OCI-LY1 (cell line): ENCODE results near the gene CRYGC.
"Not testable (repeated sequence)": the region's sequence is repeated elsewhere in the genome, so short reads cannot be mapped to it uniquely, and the experiment has no call there.

ENCODE experiments used
- H2AFZ ChIP-seq: fragments of 200-600 bp; sonication (generic), shearing (Covaris generic); 2 replicates; pipeline ENCODE4 v1.6.0; 2014; ENCODE audit warnings: antibody characterized with exemption, mild to moderate bottlenecking, low read length
- H3F3A ChIP-seq: fragments of 200-600 bp; sonication (generic), shearing (Covaris generic); 2 replicates; pipeline ENCODE4 v1.6.0; 2014; ENCODE audit warnings: mild to moderate bottlenecking, antibody characterized with exemption, low read length, moderate library complexity; ENCODE audit not compliant: insufficient read depth
- H3K27ac ChIP-seq: fragments of 200-600 bp; sonication (generic); 2 replicates; pipeline ENCODE4 v1.5.1; 2014; ENCODE audit warnings: low read length, mixed run types, mild to moderate bottlenecking, low read depth; ENCODE audit not compliant: poor library complexity, severe bottlenecking
- H3K27me3 ChIP-seq: fragments of 200-600 bp; sonication (generic); 2 replicates; pipeline ENCODE4 v1.6.0; 2014; ENCODE audit warnings: antibody characterized with exemption, mild to moderate bottlenecking, low read length, moderate library complexity; ENCODE audit not compliant: insufficient read depth
- H3K36me3 ChIP-seq: fragments of 200-600 bp; sonication (generic); 2 replicates; pipeline ENCODE4 v1.6.1; 2014; ENCODE audit warnings: mild to moderate bottlenecking, antibody characterized with exemption, low read length, moderate library complexity, mixed read lengths; ENCODE audit not compliant: insufficient read depth
- H3K4me1 ChIP-seq: fragments of 200-600 bp; sonication (generic); 2 replicates; pipeline ENCODE4 v1.5.1; 2014; ENCODE audit warnings: mild to moderate bottlenecking, low read length, moderate library complexity; ENCODE audit not compliant: insufficient read depth, severe bottlenecking
- H3K4me2 ChIP-seq: fragments of 200-600 bp; sonication (generic), shearing (Covaris generic); 2 replicates; pipeline ENCODE4 v1.6.1; 2014; ENCODE audit warnings: low read length
- H3K4me3 ChIP-seq: fragments of 200-600 bp; sonication (generic); 2 replicates; pipeline ENCODE4 v1.5.1; 2014; ENCODE audit warnings: low read length, low read depth, mild to moderate bottlenecking, mixed read lengths; ENCODE audit not compliant: poor library complexity, severe bottlenecking
- H3K79me2 ChIP-seq: fragments of 200-600 bp; shearing (Covaris generic); 2 replicates; pipeline ENCODE4 v1.6.1; 2016; ENCODE audit warnings: mixed run types, low read length, mixed read lengths; ENCODE audit not compliant: insufficient read depth
- H3K9ac ChIP-seq: fragments of 200-600 bp; sonication (generic), shearing (Covaris generic); 2 replicates; pipeline ENCODE4 v1.6.1; 2014; ENCODE audit warnings: mild to moderate bottlenecking, low read length, mixed read lengths
- H3K9me2 ChIP-seq: fragments of 200-600 bp; sonication (generic), shearing (Covaris generic); 2 replicates; pipeline ENCODE4 v1.6.1; 2014; ENCODE audit warnings: low read depth, mild to moderate bottlenecking, low read length, mixed read lengths
- H3K9me3 ChIP-seq: fragments of 200-600 bp; shearing (Covaris generic); 2 replicates; pipeline ENCODE4 v1.6.1; 2014; ENCODE audit warnings: low read length, mixed read lengths
- H4K20me1 ChIP-seq: fragments of 200-600 bp; sonication (generic), shearing (Covaris generic); 2 replicates; pipeline ENCODE4 v1.6.0; 2016; ENCODE audit warnings: mild to moderate bottlenecking, low read length; ENCODE audit not compliant: insufficient read depth
- CTCF ChIP-seq: fragments of 200-600 bp; sonication (generic), shearing (Covaris generic); IDR thresholded peaks from 2 replicates; pipeline ENCODE4 v1.5.1; 2017; ENCODE audit warnings: mild to moderate bottlenecking, antibody characterized with exemption, low read length, moderate library complexity, mixed read lengths
- EZH2 ChIP-seq: fragments of 200-600 bp; sonication (generic), shearing (Covaris generic); IDR thresholded peaks from 2 replicates; pipeline ENCODE4 v1.8.0; 2017; ENCODE audit warnings: borderline replicate concordance, mixed run types, mild to moderate bottlenecking, antibody characterized with exemption, low read length, moderate library complexity, mixed read lengths

Gene CRYGC

GRCh38 chr2:208101716-208102631 is 27.7 kb downstream of the CRYGC start:
- H3K4me2 ChIP-seq, result no peak overlapping the region
- H2AFZ ChIP-seq, result no peak overlapping the region

GRCh38 chr2:208099682-208100470 is 29.8 kb downstream of the CRYGC start:
- Histone ChIP-seq H3K36me3 (no peaks in the 10 kb centered on the region), H3K79me2 (no peaks in the 10 kb centered on the region), H3K4me3 (no peak overlapping the region), H2AFZ (no peak overlapping the region), H3K9me3 (no peaks in the 10 kb centered on the region), H4K20me1 (no peaks in the 10 kb centered on the region), H3F3A (no peaks in the 10 kb centered on the region), H3K27me3 (no peaks in the 10 kb centered on the region), H3K9ac (no peak overlapping the region), H3K9me2 (no peaks in the 10 kb centered on the region), H3K4me1 (no peaks in the 10 kb centered on the region), H3K27ac (no peak overlapping the region), H3K4me2 (no peak overlapping the region)
- TF ChIP-seq EZH2 (no peak), CTCF (no peak)

More at GRCh38 chr2:208101716-208102631, 27.7 kb downstream of the CRYGC start:
- H3K9me2 ChIP-seq, result no peaks in the 10 kb centered on the region
- no peak overlapping the region for H3K4me3 ChIP-seq
- no peak overlapping the region for H3K9ac ChIP-seq
- no peak overlapping the region for H3K27ac ChIP-seq
- no peaks in the 10 kb centered on the region for H3F3A ChIP-seq
- no peaks in the 10 kb centered on the region for H3K36me3 ChIP-seq
- H3K4me1 ChIP-seq, result no peaks in the 10 kb centered on the region
- no peaks in the 10 kb centered on the region for H3K79me2 ChIP-seq
- no peak for TF ChIP-seq EZH2
- peak; percentile 19; the same call in 1 of the 2 replicates for TF ChIP-seq CTCF
- no peaks in the 10 kb centered on the region for H3K27me3 ChIP-seq
- H4K20me1 ChIP-seq, result no peaks in the 10 kb centered on the region
- H3K9me3 ChIP-seq, result no peaks in the 10 kb centered on the region

GRCh38 chr2:208098701-208099100 is 30.9 kb downstream of the CRYGC start:
- H3K4me1 ChIP-seq, H3K27me3 ChIP-seq, H3K9me2 ChIP-seq, H3K9me3 ChIP-seq, H3K36me3 ChIP-seq, H3K9ac ChIP-seq, H3K79me2 ChIP-seq, H3K4me2 ChIP-seq, H3F3A ChIP-seq, H3K27ac ChIP-seq, H4K20me1 ChIP-seq, H3K4me3 ChIP-seq, H2AFZ ChIP-seq: not testable (repeated sequence)
